ENCODE results near the gene HOXD9.

HOXD9 gene

GRCh38 chr2:176132205-176133171 lies 10.0 kb downstream of the HOXD9 start:
- TF ChIP-seq, protein P1, sequence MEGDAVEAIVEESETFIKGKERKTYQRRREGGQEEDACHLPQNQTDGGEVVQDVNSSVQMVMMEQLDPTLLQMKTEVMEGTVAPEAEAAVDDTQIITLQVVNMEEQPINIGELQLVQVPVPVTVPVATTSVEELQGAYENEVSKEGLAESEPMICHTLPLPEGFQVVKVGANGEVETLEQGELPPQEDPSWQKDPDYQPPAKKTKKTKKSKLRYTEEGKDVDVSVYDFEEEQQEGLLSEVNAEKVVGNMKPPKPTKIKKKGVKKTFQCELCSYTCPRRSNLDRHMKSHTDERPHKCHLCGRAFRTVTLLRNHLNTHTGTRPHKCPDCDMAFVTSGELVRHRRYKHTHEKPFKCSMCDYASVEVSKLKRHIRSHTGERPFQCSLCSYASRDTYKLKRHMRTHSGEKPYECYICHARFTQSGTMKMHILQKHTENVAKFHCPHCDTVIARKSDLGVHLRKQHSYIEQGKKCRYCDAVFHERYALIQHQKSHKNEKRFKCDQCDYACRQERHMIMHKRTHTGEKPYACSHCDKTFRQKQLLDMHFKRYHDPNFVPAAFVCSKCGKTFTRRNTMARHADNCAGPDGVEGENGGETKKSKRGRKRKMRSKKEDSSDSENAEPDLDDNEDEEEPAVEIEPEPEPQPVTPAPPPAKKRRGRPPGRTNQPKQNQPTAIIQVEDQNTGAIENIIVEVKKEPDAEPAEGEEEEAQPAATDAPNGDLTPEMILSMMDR (conservative IDR thresholded peaks at IDR 0.05), result no peak
- no peak overlapping the region for H3K27ac ChIP-seq

GRCh38 chr2:176133389-176133788 lies 10.9 kb downstream of the HOXD9 start:
- TF ChIP-seq, protein P1 (conservative IDR thresholded peaks at IDR 0.05), result no peak
- H3K27ac ChIP-seq, result no peak overlapping the region

GRCh38 chr2:176134035-176134434 lies 11.5 kb downstream of the HOXD9 start:
- TF ChIP-seq, protein P1 (conservative IDR thresholded peaks at IDR 0.05), result no peak

GRCh38 chr2:176135035-176135440 lies 12.5 kb downstream of the HOXD9 start:
- TF ChIP-seq, protein P1 (conservative IDR thresholded peaks at IDR 0.05), result no peak
- H3K27ac ChIP-seq, result no peak overlapping the region

More at GRCh38 chr2:176134035-176134434, 11.5 kb downstream of the HOXD9 start:
- H3K27ac ChIP-seq, result no peak overlapping the region

DNA sequence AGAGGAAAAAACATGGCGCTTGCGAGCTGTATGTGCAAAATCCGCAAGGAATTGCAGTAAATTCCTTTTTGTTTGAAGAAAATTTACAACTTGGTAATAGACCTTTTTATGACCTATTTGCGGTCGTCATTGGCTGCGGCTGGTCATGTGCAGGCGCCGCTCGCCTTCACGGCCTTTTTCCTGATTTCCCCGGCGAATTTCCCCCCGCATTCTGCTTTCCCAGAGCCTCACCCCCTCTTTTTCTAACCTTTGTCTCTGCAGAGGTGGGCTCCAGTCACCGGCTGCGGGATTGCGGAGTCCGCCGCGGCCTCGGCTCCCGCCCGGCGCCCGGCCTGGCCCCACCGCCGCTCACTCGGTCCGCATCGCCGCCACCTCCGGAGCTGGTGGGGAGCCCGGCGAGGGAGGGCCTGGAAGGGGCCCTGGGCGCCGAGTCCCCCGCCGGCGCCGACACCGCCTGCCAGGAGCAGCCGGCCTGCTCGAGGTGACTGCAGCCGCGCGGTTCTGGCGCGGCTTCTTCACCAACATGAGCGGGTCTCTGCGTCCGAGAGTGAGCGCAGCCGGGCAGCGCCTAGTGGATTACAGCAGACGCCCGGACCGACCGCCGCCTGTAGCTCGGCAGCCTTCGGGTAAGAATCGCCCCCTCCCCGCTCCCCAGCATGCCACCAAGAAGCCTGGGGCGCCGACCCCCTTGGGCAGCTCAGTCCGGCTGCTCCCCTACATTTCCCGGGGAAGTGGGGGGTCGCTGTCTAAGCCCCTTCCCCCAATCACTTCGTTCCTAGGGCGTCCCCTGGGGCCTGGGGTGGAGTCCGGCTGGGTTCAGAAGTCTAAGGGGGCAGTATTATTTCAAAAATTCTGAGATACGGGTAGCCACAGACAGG lies 14.1 kb downstream of the HOXD9 start:
- H3K27ac ChIP-seq, result peak overlapping the region; percentile 79
- TF ChIP-seq, protein P1 (conservative IDR thresholded peaks at IDR 0.05), result 0 out of 2 replicates have a peak, but pooled peaks have one; percentile 17

DNA sequence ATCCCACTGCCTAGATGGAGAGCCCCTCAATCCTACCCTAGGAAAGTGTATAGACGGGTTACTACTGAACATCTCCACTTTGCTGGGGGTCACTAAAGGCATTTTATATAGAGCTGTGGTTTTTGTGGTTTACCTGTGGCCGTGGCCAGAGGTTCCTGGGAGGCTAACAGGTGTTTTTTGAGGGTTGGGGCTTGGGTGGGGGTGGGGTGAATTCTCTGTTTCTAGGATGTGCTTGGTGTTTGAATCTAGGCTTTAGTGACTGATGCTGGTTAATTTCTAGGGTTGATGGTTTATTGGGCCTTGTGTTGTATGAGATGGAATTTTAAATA lies 14.7 kb downstream of the HOXD9 start:
- TF ChIP-seq, protein P1 (conservative IDR thresholded peaks at IDR 0.05), result no peak
- H3K27ac ChIP-seq, result peak overlapping the region; percentile 79

DNA sequence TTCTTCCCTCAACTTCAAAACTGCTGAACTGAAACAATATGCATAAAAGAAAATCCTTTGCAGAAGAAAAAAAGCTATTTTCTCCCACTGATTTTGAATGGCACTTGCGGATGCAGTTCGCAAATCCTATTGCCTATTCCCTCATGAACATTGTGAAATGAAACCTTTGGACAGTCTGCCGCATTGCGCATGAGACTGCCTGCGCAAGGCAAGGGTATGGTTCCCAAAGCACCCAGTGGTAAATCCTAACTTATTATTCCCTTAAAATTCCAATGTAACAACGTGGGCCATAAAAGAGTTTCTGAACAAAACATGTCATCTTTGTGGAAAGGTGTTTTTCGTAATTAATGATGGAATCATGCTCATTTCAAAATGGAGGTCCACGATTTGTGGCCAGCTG lies 15.4 kb downstream of the HOXD9 start:
- TF ChIP-seq, protein P1 (conservative IDR thresholded peaks at IDR 0.05), result no peak
- H3K27ac ChIP-seq, result no peak overlapping the region

Data from VCaP (cell line).